AG10803 (cell line): ENCODE data around the gene ADCY5.

Experiments used
- DNase-seq: peaks from one replicate; pipeline ENCODE4 v3.0.0; 2010; ENCODE audit warnings: low read depth
- H3K4me3 ChIP-seq: 2 replicates; pipeline ENCODE4 v1.5.1; 2011; ENCODE audit warnings: mild to moderate bottlenecking, low read length, control low read depth
- TF ChIP-seq, protein P1 (sequence below): conservative IDR thresholded peaks from 2 replicates; pipeline ENCODE4 v1.5.1; 2011; ENCODE audit warnings: mild to moderate bottlenecking, low read length, control low read depth, inconsistent platforms

Gene ADCY5

DNA sequence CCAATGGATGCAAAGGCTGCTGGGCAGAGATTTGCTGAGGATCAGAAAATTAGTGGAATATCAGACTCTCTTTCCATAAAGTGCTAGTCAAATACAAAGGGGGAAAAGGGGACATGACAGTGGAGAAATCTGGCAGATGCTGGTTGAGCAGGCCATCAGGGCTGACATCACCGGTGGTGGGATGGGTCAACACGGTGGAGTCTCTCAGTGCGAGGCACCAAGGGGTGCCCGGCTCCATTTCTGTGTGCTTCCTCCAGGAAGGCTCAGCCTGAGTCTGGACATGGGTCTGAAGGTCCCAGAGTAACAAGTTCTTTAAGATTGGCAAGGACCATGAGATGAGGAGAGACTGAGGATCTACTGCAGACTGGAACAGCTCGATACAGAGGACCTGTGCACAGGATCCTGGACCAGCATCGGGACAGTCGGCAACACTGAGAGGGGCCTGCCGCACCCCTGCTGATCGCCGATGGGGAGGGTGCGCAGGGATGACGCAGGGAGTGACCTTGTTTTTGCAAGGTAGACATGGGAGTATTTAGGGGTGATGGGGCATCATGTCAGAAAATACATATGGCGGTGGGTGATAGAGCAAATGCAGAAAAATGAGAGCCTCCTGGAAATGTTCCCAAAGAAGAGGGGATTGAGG lies 154.5 kb downstream of the ADCY5 start:
- DNase-seq, result no peak
- TF ChIP-seq, protein P1, sequence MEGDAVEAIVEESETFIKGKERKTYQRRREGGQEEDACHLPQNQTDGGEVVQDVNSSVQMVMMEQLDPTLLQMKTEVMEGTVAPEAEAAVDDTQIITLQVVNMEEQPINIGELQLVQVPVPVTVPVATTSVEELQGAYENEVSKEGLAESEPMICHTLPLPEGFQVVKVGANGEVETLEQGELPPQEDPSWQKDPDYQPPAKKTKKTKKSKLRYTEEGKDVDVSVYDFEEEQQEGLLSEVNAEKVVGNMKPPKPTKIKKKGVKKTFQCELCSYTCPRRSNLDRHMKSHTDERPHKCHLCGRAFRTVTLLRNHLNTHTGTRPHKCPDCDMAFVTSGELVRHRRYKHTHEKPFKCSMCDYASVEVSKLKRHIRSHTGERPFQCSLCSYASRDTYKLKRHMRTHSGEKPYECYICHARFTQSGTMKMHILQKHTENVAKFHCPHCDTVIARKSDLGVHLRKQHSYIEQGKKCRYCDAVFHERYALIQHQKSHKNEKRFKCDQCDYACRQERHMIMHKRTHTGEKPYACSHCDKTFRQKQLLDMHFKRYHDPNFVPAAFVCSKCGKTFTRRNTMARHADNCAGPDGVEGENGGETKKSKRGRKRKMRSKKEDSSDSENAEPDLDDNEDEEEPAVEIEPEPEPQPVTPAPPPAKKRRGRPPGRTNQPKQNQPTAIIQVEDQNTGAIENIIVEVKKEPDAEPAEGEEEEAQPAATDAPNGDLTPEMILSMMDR, result no peak
- no peak overlapping the region for H3K4me3 ChIP-seq

DNA sequence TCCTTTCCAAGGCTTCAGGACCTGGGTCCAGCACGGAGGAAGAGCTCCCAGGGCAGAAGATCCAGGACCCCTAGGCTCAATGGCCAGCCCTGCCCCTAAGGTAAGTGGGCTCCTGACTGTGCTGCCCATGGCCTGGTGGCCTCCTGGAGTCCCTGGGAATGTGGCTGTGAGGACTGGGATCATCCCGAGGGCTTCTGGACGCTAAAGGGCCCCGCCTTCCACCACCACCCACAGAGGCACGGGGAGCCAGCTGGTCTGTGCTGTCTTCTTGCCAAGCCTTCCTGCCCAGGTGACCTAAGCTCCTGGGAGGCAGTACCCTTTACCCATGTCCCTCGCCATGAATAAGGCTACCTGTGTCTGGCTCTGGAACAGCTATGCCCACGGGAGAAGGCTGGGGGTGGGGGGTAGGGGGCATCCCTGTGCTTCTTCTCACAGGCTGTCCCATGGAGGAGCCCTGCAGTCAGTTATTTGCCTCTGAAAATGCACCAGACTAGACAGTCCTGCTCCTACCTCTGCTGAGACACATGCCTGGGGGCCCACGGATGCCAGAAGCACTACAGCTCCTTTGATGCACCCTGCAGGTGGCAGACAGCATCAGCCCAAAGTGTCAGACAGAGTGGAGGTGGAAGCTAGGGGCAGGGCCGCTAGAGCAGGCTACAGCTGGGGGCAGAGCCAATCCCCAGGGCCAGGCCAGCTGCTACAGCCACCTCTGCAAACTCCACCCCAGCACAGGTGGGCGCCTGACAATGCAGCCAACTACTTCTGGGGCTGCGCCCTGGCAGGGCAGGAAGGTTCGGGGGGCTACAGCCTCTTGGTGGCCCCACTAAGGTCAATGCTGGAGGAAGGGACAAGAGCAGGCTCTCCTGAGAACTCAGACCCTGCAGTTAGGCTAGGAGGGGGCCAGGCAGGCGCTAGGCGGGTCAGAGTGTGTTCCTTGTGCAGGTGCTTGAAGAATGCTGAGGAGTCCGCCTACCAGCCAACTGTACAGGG lies 156.3 kb downstream of the ADCY5 start:
- DNase-seq, result no peak
- no peak overlapping the region for H3K4me3 ChIP-seq
- TF ChIP-seq, protein P1, result no peak

GRCh38 chr3:123291404-123291803 lies 157.5 kb downstream of the ADCY5 start:
- no peak for DNase-seq
- H3K4me3 ChIP-seq, result no peak overlapping the region
- TF ChIP-seq, protein P1, result no peak

DNA sequence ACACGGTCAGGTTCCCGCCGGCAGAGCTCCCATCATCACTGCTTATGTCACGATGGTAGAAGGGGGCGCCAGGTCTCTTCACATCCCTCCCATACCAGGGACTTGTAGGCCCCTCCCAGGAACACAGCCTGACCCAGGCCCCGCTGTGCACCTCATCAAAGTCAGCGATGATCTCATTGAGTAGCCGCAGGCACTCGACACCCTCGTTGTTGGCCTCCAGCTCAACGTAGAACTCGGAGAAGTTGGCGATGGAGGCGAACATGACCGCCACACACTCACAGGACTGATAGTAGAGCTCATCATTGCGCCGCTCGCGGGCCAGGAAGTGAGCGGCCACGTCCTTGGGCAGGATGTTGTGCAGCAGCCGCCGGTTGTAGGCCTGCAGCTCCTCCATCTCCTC lies 157.9 kb downstream of the ADCY5 start:
- DNase-seq, result no peak
- H3K4me3 ChIP-seq, result no peak overlapping the region
- TF ChIP-seq, protein P1, result no peak

DNA sequence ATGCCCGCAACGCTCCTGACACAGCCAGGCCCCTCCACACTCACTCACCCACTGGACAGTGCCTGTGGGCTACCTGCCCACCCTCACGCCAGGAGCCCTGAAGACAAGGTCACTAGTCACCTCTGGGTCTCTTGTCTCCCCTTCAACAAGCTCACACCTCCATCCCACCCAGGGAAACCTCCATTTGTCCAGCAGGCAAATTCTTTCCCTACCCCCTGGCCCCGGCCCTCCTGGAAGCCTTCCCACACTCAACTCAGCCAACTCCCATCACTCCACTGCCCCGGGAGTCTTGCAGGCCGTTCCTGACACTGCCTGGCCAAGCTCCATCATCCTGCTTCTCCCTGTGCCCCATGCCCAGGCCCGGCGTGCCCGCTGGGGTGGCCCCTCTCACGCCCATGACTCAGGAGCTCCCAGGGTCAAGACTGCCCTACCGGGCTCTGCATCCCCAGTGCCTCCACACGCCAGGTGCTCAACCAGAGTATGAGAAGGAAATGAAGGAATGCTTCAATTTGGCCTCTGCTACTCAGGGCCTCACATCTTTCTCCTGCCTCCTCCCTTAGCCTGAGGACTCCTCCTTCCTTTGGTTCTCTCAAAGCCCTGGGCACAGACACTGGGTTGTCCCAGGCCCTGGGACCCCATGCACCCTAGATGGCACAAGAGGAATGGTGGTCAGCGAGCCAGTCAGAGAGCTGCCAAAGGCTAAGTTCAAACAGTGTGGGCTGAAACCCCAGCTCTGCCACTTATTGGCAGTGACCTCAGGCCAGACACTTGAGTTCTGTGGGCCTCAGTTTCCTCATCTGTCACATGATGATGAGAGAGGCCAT lies 158.6 kb downstream of the ADCY5 start:
- TF ChIP-seq, protein P1, result no peak
- no peak overlapping the region for H3K4me3 ChIP-seq
- no peak for DNase-seq

DNA sequence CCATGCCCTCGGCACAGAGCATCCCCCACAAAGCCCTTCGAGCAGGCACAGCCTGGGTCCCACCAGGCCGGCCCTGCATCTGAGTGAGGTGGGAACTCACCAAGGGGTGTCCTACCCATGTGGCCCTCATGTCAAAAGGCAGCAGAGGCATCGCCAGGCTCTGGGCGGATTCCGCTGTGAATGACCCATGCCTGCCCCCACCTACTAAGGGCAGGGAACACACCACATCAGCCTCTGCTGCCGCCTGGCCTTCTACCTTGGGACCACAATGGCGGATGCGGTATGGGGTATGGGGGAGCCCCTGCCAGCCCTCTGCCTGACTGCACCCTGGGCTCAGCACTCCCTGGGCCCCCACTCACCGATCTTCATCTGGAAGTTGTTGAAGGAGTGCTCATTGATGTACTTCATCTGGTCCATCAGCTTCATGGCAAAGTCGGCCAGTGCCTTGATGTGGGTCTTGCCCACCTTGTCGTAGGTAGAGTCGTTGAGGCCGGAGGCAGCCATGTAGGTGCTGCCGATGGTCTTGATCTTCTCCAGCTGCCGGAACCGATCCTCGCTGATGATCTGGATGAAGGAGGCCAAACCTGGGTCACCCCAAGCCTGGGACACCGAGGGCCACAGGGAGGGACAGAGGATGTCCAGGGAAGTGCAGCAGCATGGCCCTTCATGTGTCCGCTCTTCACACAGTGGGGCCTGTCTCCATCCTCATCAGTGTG lies 159.3 kb downstream of the ADCY5 start:
- H3K4me3 ChIP-seq, result no peak overlapping the region
- no peak for DNase-seq
- TF ChIP-seq, protein P1, result no peak
